ENCODE results near the gene CADPS. TPM values are rescaled to one million over a fixed set of nuclear protein-coding genes. Genes with fewer than 3 reads are reported as not detected.

Gene CADPS
- total RNA-seq, 2 donors from 2014 or later, result 11.7 to 20.8 TPM

GRCh38 chr3:62370858-62371719, 504.1 kb downstream of the CADPS start:
- no peak overlapping the region for H3K27ac Mint-ChIP-seq
- H3K36me3 Mint-ChIP-seq (ENCODE audit: low read depth), result no peaks in the 10 kb centered on the region
- no peaks in the 10 kb centered on the region for H3K9me3 Mint-ChIP-seq
- H3K27me3 Mint-ChIP-seq (ENCODE audit: insufficient read depth), result peaks cover 100% of the 10 kb centered on the region
- no peak for TF ChIP-seq CTCF (conservative IDR thresholded peaks at IDR 0.05)
- no peak overlapping the region for H3K27ac ChIP-seq (ENCODE audit: low read depth, low read length)
- WGBS, 2 experiments (ENCODE audit: insufficient coverage in 1 of 2, insufficient read length in 1 of 2), result 2 to 4% methylated on average over 13 to 49 of the region's 49 CpGs
- H3K4me3 ChIP-seq (ENCODE audit: low read length), result no peak overlapping the region
- DNase-seq, result peak; percentile 78
- no peaks in the 10 kb centered on the region for H3K36me3 ChIP-seq (ENCODE audit: control insufficient read depth, insufficient read depth, low read length)
- H3K4me1 ChIP-seq (ENCODE audit: control insufficient read depth, insufficient read depth, low read length), result peaks cover 11% of the 10 kb centered on the region
- H3K27me3 ChIP-seq (ENCODE audit: control insufficient read depth, insufficient read depth, low read length, poor library complexity, severe bottlenecking), result peaks cover 100% of the 10 kb centered on the region
- H3K4me1 Mint-ChIP-seq, result peaks cover 48% of the 10 kb centered on the region
- H3K4me3 Mint-ChIP-seq, result peak overlapping the region; percentile 10
- H3K9me3 ChIP-seq (ENCODE audit: control insufficient read depth, low read length), result no peaks in the 10 kb centered on the region
- H3K9ac ChIP-seq (ENCODE audit: extremely low read depth, low read length, poor library complexity, severe bottlenecking), result no peak overlapping the region

GRCh38 chr3:62370112-62370857, 504.9 kb downstream of the CADPS start:
- H3K9ac ChIP-seq (ENCODE audit: extremely low read depth, low read length, poor library complexity, severe bottlenecking), result no peak overlapping the region
- peaks cover 11% of the 10 kb centered on the region for H3K4me1 ChIP-seq (ENCODE audit: control insufficient read depth, insufficient read depth, low read length)
- H3K4me3 ChIP-seq (ENCODE audit: low read length), result no peak overlapping the region
- H3K36me3 Mint-ChIP-seq (ENCODE audit: low read depth), result no peaks in the 10 kb centered on the region
- peaks cover 100% of the 10 kb centered on the region for H3K27me3 ChIP-seq (ENCODE audit: control insufficient read depth, insufficient read depth, low read length, poor library complexity, severe bottlenecking)
- WGBS, 2 experiments (ENCODE audit: insufficient coverage in 1 of 2, insufficient read length in 1 of 2), result 2 to 3% methylated on average over 16 to 46 of the region's 46 CpGs
- no peak overlapping the region for H3K27ac Mint-ChIP-seq
- H3K4me3 Mint-ChIP-seq, result peak overlapping the region; percentile 10
- H3K4me1 Mint-ChIP-seq, result peaks cover 56% of the 10 kb centered on the region
- no peaks in the 10 kb centered on the region for H3K9me3 Mint-ChIP-seq
- H3K27me3 Mint-ChIP-seq (ENCODE audit: insufficient read depth), result peaks cover 100% of the 10 kb centered on the region
- DNase-seq, result peak; percentile 78
- H3K9me3 ChIP-seq (ENCODE audit: control insufficient read depth, low read length), result no peaks in the 10 kb centered on the region
- no peak overlapping the region for H3K27ac ChIP-seq (ENCODE audit: low read depth, low read length)
- no peaks in the 10 kb centered on the region for H3K36me3 ChIP-seq (ENCODE audit: control insufficient read depth, insufficient read depth, low read length)
- TF ChIP-seq CTCF (conservative IDR thresholded peaks at IDR 0.05), result no peak

- Mint-ChIP-seq H3K4me3 (peak overlapping the region; percentile 28), H3K36me3 (ENCODE audit: low read depth) (no peaks in the 10 kb centered on the region), H3K27me3 (ENCODE audit: insufficient read depth) (peaks cover 100% of the 10 kb centered on the region), H3K4me1 (peaks cover 53% of the 10 kb centered on the region), H3K27ac (no peak overlapping the region), H3K9me3 (no peaks in the 10 kb centered on the region)
- 3 to 4% methylated on average over 8 to 12 of the region's 12 CpGs for WGBS, 2 experiments (ENCODE audit: insufficient coverage in 1 of 2, insufficient read length in 1 of 2)
- Histone ChIP-seq H3K27me3 (ENCODE audit: control insufficient read depth, insufficient read depth, low read length, poor library complexity, severe bottlenecking) (peaks cover 100% of the 10 kb centered on the region), H3K36me3 (ENCODE audit: control insufficient read depth, insufficient read depth, low read length) (no peaks in the 10 kb centered on the region), H3K27ac (ENCODE audit: low read depth, low read length) (no peak overlapping the region), H3K4me3 (ENCODE audit: low read length) (peak overlapping the region; percentile 59), H3K4me1 (ENCODE audit: control insufficient read depth, insufficient read depth, low read length) (peaks cover 11% of the 10 kb centered on the region), H3K9ac (ENCODE audit: extremely low read depth, low read length, poor library complexity, severe bottlenecking) (no peak overlapping the region), H3K9me3 (ENCODE audit: control insufficient read depth, low read length) (no peaks in the 10 kb centered on the region)
- TF ChIP-seq CTCF (conservative IDR thresholded peaks at IDR 0.05), result no peak
- DNase-seq, result no peak
Observed at GRCh38 chr3:62369476-62369743, 505.8 kb downstream of the CADPS start.

All from endodermal cell (in vitro differentiated cells).